Aorta (tissue), 5 donors: ENCODE results near the gene CCSER1. TPM values are rescaled to one million over a fixed set of nuclear protein-coding genes. Genes with fewer than 3 reads are reported as not detected.

Source experiments
- ATAC-seq: fragments of 200-7000 bp; cut with Tn5 transposase; one replicate; pipeline ENCODE4 v1.9.1; 2022; ENCODE audit warnings: moderate library complexity; ENCODE audit not compliant: low FRiP score
- DNase-seq, 2 donors: peaks; one replicate each; pipeline ENCODE4 v3.0.0-alpha.2; 2020
- H3K27ac ChIP-seq, 2 donors: one replicate each; pipeline ENCODE4 v1.5.1; 2013; ENCODE audit warnings: low read length in 2 of 2, mild to moderate bottlenecking in 2 of 2, moderate library complexity in 2 of 2, control low read depth in 1 of 2, inconsistent platforms in 1 of 2, low read depth in 1 of 2
- H3K27me3 ChIP-seq, 2 donors: one replicate each; pipeline ENCODE4 v1.6.1; 2013; ENCODE audit warnings: control low read depth in 1 of 2, low read length in 1 of 2, mild to moderate bottlenecking in 1 of 2, moderate library complexity in 1 of 2; ENCODE audit not compliant: insufficient read depth in 2 of 2, control insufficient read depth in 1 of 2
- H3K36me3 ChIP-seq, 2 donors: one replicate each; pipeline ENCODE4 v1.6.1; 2013; ENCODE audit warnings: control low read depth in 1 of 2, low read length in 1 of 2, mild to moderate bottlenecking in 1 of 2; ENCODE audit not compliant: insufficient read depth in 2 of 2, control insufficient read depth in 1 of 2
- H3K4me1 ChIP-seq, 2 donors: one replicate each; pipeline ENCODE4 v1.6.1; 2013; ENCODE audit warnings: low read length in 2 of 2, control low read depth in 1 of 2, mild to moderate bottlenecking in 1 of 2, moderate library complexity in 1 of 2; ENCODE audit not compliant: insufficient read depth in 2 of 2, control insufficient read depth in 1 of 2
- H3K4me3 ChIP-seq, 2 donors: one replicate each; pipeline ENCODE4 v1.5.1; 2013; ENCODE audit warnings: low read length in 2 of 2, control low read depth in 1 of 2, mild to moderate bottlenecking in 1 of 2
- H3K9me3 ChIP-seq: one replicate; pipeline ENCODE4 v1.6.1; 2013; ENCODE audit warnings: mild to moderate bottlenecking, low read length; ENCODE audit not compliant: control insufficient read depth
- WGBS, 2 donors: extraction: QIAGEN DNeasy Blood & Tissue Kit; methylation state at CpG; one replicate each; pipeline ENCODE4 v1.1.7; 2013; 5-methylcytosine and 5-hydroxymethylcytosine counted together
- intact Hi-C, 2 donors: fragments of 100-400 bp; cut with DNase I; formaldehyde crosslinking; loops; one replicate each; pipeline versions ENCODE4 v1.14.2 to v1.15.0; 2022
- polyA plus RNA-seq, 2 donors: library from polyadenylated mRNA; stranded (reverse); fragments of 200-250 nt; gene quantifications; one replicate each; pipeline ENCODE4 v1.2.3, GENCODE V29; 2013
- total RNA-seq, 2 donors: library from RNA; stranded (reverse); fragmentation: NEBNext Ultra II Directional; extraction: Animal tissue kit (Norgen Biotek cat#: 25700); gene quantifications; one replicate each; pipeline ENCODE4 v1.2.1, GENCODE V29; 2021
- donor health status: healthy with polysubstance abuse.
- donor health status: Bipolar disorder and iron deficiency.
- donor health status: DM: no; HTN: no; CAD: no.
- donor health status: DM: no; HTN: no; CAD: no.
- donor health status: DM: yes; HTN: yes; CAD: no.

Gene CCSER1
- total and polyA plus RNA-seq, 4 donors: 2.0 to 9.5 (median 9.3) TPM; not detected in 1

- Histone ChIP-seq H3K27ac (no peak overlapping the region), H3K36me3 (no peaks in the 10 kb centered on the region), H3K4me3 (no peak overlapping the region), H3K9me3 (no peaks in the 10 kb centered on the region), H3K27me3 (no peaks in the 10 kb centered on the region), H3K4me1 (no peaks in the 10 kb centered on the region)
- no peak for ATAC-seq
- intact Hi-C loops: no loop called here
- DNase-seq: no peak
- WGBS, 2 donors: 87 to 93% methylated on average over 1 of the region's 1 CpG
Observed at GRCh38 chr4:90995996-90996395, 868.8 kb downstream of the CCSER1 start.

- no peaks in the 10 kb centered on the region for H3K9me3 ChIP-seq
- no peak overlapping the region for H3K4me3 ChIP-seq
- ATAC-seq (no peak), DNase-seq (no peak)
- no peak overlapping the region for H3K27ac ChIP-seq
- no peaks in the 10 kb centered on the region for H3K36me3 ChIP-seq
- intact Hi-C loops: no loop called here
- no peaks in the 10 kb centered on the region for H3K27me3 ChIP-seq
- H3K4me1 ChIP-seq: no peaks in the 10 kb centered on the region
- 93 to 100% methylated on average over 1 of the region's 1 CpG for WGBS, 2 donors
Observed at GRCh38 chr4:90996813-90997212, 869.6 kb downstream of the CCSER1 start.

- intact Hi-C loops: no loop called here
- no peak for ATAC-seq
- Histone ChIP-seq H3K36me3 (no peaks in the 10 kb centered on the region), H3K27ac (no peak overlapping the region), H3K27me3 (no peaks in the 10 kb centered on the region), H3K9me3 (no peaks in the 10 kb centered on the region), H3K4me3 (no peak overlapping the region), H3K4me1 (no peaks in the 10 kb centered on the region)
- no peak for DNase-seq
- 28 to 49% methylated on average over 3 of the region's 3 CpGs for WGBS, 2 donors
Observed at GRCh38 chr4:91015861-91016260, 888.7 kb downstream of the CCSER1 start.

DNA sequence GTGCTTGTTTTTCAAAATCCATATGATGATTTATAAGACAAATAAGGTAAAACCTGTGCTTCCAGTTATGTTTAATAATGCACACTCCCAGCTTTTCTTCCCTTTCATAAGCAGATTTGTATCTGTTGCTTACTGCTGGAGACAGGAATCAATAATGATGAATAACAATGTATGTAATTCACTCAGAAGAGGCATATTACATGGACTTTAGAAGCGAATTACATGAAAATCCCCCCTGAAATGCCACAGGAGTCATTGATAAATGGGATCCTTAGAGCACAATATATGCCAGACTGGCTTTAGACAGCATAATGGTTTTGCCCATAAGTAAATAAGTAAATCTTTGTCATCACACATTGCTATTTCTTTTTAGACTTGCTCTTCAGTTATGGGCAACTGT is 892.3 kb downstream of the CCSER1 start:
- Histone ChIP-seq H3K27me3 (no peaks in the 10 kb centered on the region), H3K9me3 (no peaks in the 10 kb centered on the region), H3K4me3 (no peak overlapping the region), H3K27ac (no peak overlapping the region), H3K4me1 (no peaks in the 10 kb centered on the region), H3K36me3 (no peaks in the 10 kb centered on the region)
- intact Hi-C loops: no loop called here
- DNase-seq (no peak), ATAC-seq (no peak)
- WGBS, 2 donors: 70 to 76% methylated on average over 1 of the region's 1 CpG

GRCh38 chr4:91025241-91026148 is 898.3 kb downstream of the CCSER1 start:
- Histone ChIP-seq H3K9me3 (no peaks in the 10 kb centered on the region), H3K4me1 (no peaks in the 10 kb centered on the region), H3K27ac (no peak overlapping the region), H3K4me3 (no peak overlapping the region), H3K36me3 (no peaks in the 10 kb centered on the region), H3K27me3 (no peaks in the 10 kb centered on the region)
- ATAC-seq (no peak), DNase-seq (no peak)
- intact Hi-C loops: loop anchor here in 1 of 2 donors (2.0 kb wide), 1 partner anchor 15 kb away; no protein-coding TSS in a partner anchor

- no peaks in the 10 kb centered on the region for H3K36me3 ChIP-seq
- ATAC-seq (no peak), DNase-seq (no peak)
- no peaks in the 10 kb centered on the region for H3K4me1 ChIP-seq
- no peaks in the 10 kb centered on the region for H3K9me3 ChIP-seq
- no peak overlapping the region for H3K4me3 ChIP-seq
- WGBS, 2 donors: 93% methylated on average over 1 of the region's 1 CpG
- H3K27me3 ChIP-seq: no peaks in the 10 kb centered on the region
- no peak overlapping the region for H3K27ac ChIP-seq
- intact Hi-C loops: no loop called here
Observed at GRCh38 chr4:91028228-91028627, 901.0 kb downstream of the CCSER1 start.

- H3K27ac ChIP-seq: no peak overlapping the region
- H3K9me3 ChIP-seq: no peaks in the 10 kb centered on the region
- no peaks in the 10 kb centered on the region for H3K27me3 ChIP-seq
- intact Hi-C loops: no loop called here
- H3K4me1 ChIP-seq: no peaks in the 10 kb centered on the region
- no peaks in the 10 kb centered on the region for H3K36me3 ChIP-seq
- ATAC-seq (no peak), DNase-seq (no peak)
- H3K4me3 ChIP-seq: no peak overlapping the region
Observed at GRCh38 chr4:91031761-91032160, 904.6 kb downstream of the CCSER1 start.

DNA sequence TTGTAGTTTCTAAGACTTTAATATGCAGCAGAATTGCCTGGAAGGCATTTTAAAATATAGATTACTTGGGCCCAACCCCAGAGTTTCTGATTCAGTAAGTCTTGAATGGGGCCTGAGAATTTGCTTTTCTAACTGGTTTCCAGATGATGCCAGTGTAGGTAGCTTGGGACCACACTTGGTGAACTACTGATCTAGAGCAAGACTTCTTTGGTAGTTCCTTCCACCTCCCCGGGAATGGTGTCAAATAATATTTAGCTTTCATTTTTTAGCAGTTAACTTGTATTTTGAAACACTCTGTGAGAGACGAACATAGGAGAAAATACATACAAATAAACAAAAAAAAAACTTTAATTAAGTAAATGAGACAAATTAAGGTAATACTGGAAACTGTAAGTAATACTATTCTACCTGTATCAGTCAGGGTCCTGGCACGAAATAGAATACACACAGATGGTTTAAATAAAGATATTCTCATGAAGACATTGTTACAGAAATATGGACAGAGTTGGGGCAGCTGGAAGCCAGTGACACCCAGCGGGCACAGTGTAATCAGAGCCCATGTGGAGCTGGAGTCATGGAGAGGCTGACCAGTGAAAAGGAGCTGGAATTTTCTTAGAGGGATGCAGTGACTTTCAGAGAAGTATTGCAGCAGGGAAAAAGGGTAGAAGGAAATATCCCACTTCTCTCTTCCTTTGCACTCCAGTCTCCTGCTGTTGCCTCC is 905.7 kb downstream of the CCSER1 start:
- no peaks in the 10 kb centered on the region for H3K27me3 ChIP-seq
- no peak overlapping the region for H3K4me3 ChIP-seq
- 64 to 69% methylated on average over 4 of the region's 4 CpGs for WGBS, 2 donors
- H3K27ac ChIP-seq: no peak overlapping the region
- H3K9me3 ChIP-seq: no peaks in the 10 kb centered on the region
- ATAC-seq (no peak), DNase-seq (no peak)
- no peaks in the 10 kb centered on the region for H3K4me1 ChIP-seq
- intact Hi-C loops: loop anchor here in 1 of 2 donors (1.0 kb wide), 1 partner anchor 10 kb away; no protein-coding TSS in a partner anchor
- no peaks in the 10 kb centered on the region for H3K36me3 ChIP-seq

GRCh38 chr4:91035276-91035675 is 908.1 kb downstream of the CCSER1 start:
- DNase-seq (no peak), ATAC-seq (no peak)
- no peaks in the 10 kb centered on the region for H3K9me3 ChIP-seq
- no peaks in the 10 kb centered on the region for H3K4me1 ChIP-seq
- H3K36me3 ChIP-seq: no peaks in the 10 kb centered on the region
- intact Hi-C loops: no loop called here
- no peak overlapping the region for H3K4me3 ChIP-seq
- WGBS, 2 donors: 15 to 28% methylated on average over 2 of the region's 2 CpGs
- H3K27me3 ChIP-seq: no peaks in the 10 kb centered on the region
- no peak overlapping the region for H3K27ac ChIP-seq
